Endothelial cell of umbilical vein (primary cell): ENCODE data around the gene DMPK. TPM values are rescaled to one million over a fixed set of nuclear protein-coding genes. Genes with fewer than 3 reads are reported as not detected.

ENCODE experiments used
- BruUV-seq: library from RNA; stranded (reverse); fragments of 400-500 nt; replicated peaks from 2 replicates; lab custom pipeline; 2021; lab: Mats Ljungman, UMichigan
- CTCF ChIA-PET: fragments of 300-600, 350-600 bp; sonication (Branson Sonifier 250); formaldehyde crosslinking; loops from one replicate; lab custom pipeline; 2021; ENCODE audit warnings: antibody characterized with exemption, inconsistent platforms; lab: Charles Lee
- POLR2A ChIA-PET: fragments of 300-600, 350-600 bp; sonication (Branson Sonifier 250); formaldehyde crosslinking; loops from one replicate; lab custom pipeline; 2021; ENCODE audit warnings: antibody characterized with exemption, inconsistent platforms; lab: Charles Lee
- DNase-seq: peaks from one replicate; pipeline ENCODE4 v3.0.0-alpha.2; 2011; ENCODE audit warnings: low read depth, low spot score
- FAIRE-seq: peaks from 2 replicates; lab custom pipeline; 2011; peaks lifted over from hg19 to GRCh38; lab: Jason Lieb, UNC
- H2AFZ ChIP-seq: 2 replicates; pipeline ENCODE4 v1.6.0; 2012; ENCODE audit warnings: low read depth, low read length, control low read depth, inconsistent platforms
- H3K27ac ChIP-seq: 2 replicates; pipeline ENCODE4 v1.5.1; 2011; ENCODE audit warnings: low read depth, mild to moderate bottlenecking, control low read depth, low read length, moderate library complexity; ENCODE audit not compliant: insufficient read depth
- H3K27me3 ChIP-seq, 2 experiments: 2 replicates each; pipeline versions ENCODE4 v1.6.0 to v1.6.1; 2011; ENCODE audit warnings: low read length in 2 of 2, mixed read lengths in 1 of 2; ENCODE audit not compliant: control insufficient read depth in 2 of 2, insufficient read depth in 2 of 2
- H3K36me3 ChIP-seq, 2 experiments: 2 replicates in 1 of 2; 3 replicates in 1 of 2; pipeline ENCODE4 v1.5.1; 2011; ENCODE audit warnings: low read length in 2 of 2, mild to moderate bottlenecking in 1 of 2, moderate library complexity in 1 of 2; ENCODE audit not compliant: control insufficient read depth in 2 of 2, insufficient read depth in 2 of 2; ENCODE audit errors: extremely low read depth in 1 of 2
- H3K4me1 ChIP-seq: 3 replicates; pipeline ENCODE4 v1.5.1; 2011; ENCODE audit warnings: mild to moderate bottlenecking, low read length; ENCODE audit not compliant: control insufficient read depth, insufficient read depth; ENCODE audit errors: extremely low read depth
- H3K4me2 ChIP-seq: 2 replicates; pipeline ENCODE4 v1.6.1; 2011; ENCODE audit warnings: low read length, control low read depth, mixed read lengths; ENCODE audit not compliant: insufficient read depth
- H3K4me3 ChIP-seq, 3 experiments: fragments of 200-600 bp in 1 of 3; sonication (generic), shearing (Covaris generic) in 1 of 3; replicated peaks in 1 of 3; 2 replicates each; pipeline ENCODE4 v1.5.1; 2011 to 2016; ENCODE audit warnings: control low read depth in 3 of 3, low read length in 3 of 3, mild to moderate bottlenecking in 2 of 3, inconsistent platforms in 1 of 3, low read depth in 1 of 3, moderate library complexity in 1 of 3; ENCODE audit not compliant: insufficient read depth in 1 of 3
- H3K79me2 ChIP-seq: 2 replicates; pipeline ENCODE4 v1.6.0; 2012; ENCODE audit warnings: low read length, inconsistent platforms; ENCODE audit not compliant: control insufficient read depth, insufficient read depth
- H3K9ac ChIP-seq: replicated peaks from 2 replicates; pipeline ENCODE3; 2011; ENCODE audit warnings: low read length, control low read depth; ENCODE audit not compliant: insufficient read depth; ENCODE audit errors: extremely low read depth
- H3K9me1 ChIP-seq: replicated peaks from 3 replicates; pipeline ENCODE4 v1.6.0; 2011; ENCODE audit warnings: mild to moderate bottlenecking, low read length; ENCODE audit not compliant: control insufficient read depth, insufficient read depth; ENCODE audit errors: extremely low read depth
- H3K9me3 ChIP-seq: replicated peaks from 2 replicates; pipeline ENCODE4 v1.5.1; 2012; ENCODE audit warnings: low read length, inconsistent platforms; ENCODE audit not compliant: control insufficient read depth, insufficient read depth
- H4K20me1 ChIP-seq: replicated peaks from 2 replicates; pipeline ENCODE3; 2011; ENCODE audit warnings: mild to moderate bottlenecking, low read length; ENCODE audit not compliant: control insufficient read depth, insufficient read depth; ENCODE audit errors: extremely low read depth
- CTCF ChIP-seq, 2 donors: IDR thresholded peaks; 1 replicate in 1 of 2; 2 replicates in 1 of 2; pipeline ENCODE4 v1.5.1; 2011; ENCODE audit warnings: low read length in 2 of 2, mild to moderate bottlenecking in 2 of 2, moderate library complexity in 2 of 2, control low read depth in 1 of 2, inconsistent platforms in 1 of 2, low read depth in 1 of 2; ENCODE audit not compliant: insufficient read depth in 1 of 2; ENCODE audit errors: extremely low read depth in 1 of 2
- EZH2 ChIP-seq: IDR thresholded peaks from 2 replicates; pipeline ENCODE4 v1.6.1; 2012; ENCODE audit warnings: borderline replicate concordance, low read depth, mild to moderate bottlenecking, moderate library complexity, low read length, inconsistent platforms; ENCODE audit not compliant: severe bottlenecking
- GATA2 ChIP-seq: IDR thresholded peaks from 2 replicates; pipeline ENCODE4 v1.7.0; 2011; ENCODE audit warnings: low read depth, mild to moderate bottlenecking, moderate library complexity, mixed read lengths, low read length; ENCODE audit not compliant: insufficient read length, insufficient read depth
- JUN ChIP-seq: IDR thresholded peaks from 2 replicates; pipeline ENCODE4 v1.6.1; 2011; ENCODE audit warnings: borderline replicate concordance, low read depth; ENCODE audit not compliant: insufficient read length, insufficient read depth
- MAX ChIP-seq: IDR thresholded peaks from 2 replicates; pipeline ENCODE4 v1.6.1; 2011; ENCODE audit not compliant: insufficient read depth, insufficient read length
- MYC ChIP-seq: IDR thresholded peaks from one replicate; pipeline ENCODE4 v1.6.1; 2011; ENCODE audit warnings: mild to moderate bottlenecking, low read depth, low read length
- POLR2A ChIP-seq: IDR thresholded peaks from 2 replicates; pipeline ENCODE4 v1.6.1; 2012; ENCODE audit warnings: low read depth, mild to moderate bottlenecking, control low read depth, low read length
- POLR2AphosphoS5 ChIP-seq: IDR thresholded peaks from 2 replicates; pipeline ENCODE4 v1.6.1; 2012; ENCODE audit warnings: low read depth, mild to moderate bottlenecking, control low read depth, low read length, moderate library complexity; ENCODE audit not compliant: insufficient read depth
- dilution Hi-C: fragments of 300-500 bp; cut with MboI; formaldehyde crosslinking; loops from one replicate; pipeline ENCODE4 v1.15.0; 2019; ENCODE audit warnings: low sequenced_read_pairs; ENCODE audit not compliant: extremely low pct_ligation_motif_present
- intact Hi-C: fragments of 100-400 bp; cut with micrococcal nuclease; formaldehyde crosslinking; loops from one replicate; pipeline ENCODE4 v1.10.0; 2022
- polyA plus RNA-seq, 4 experiments: library from polyadenylated mRNA; depleted of rRNA in 3 of 4; stranded (reverse) in 3 of 4; unstranded in 1 of 4; fragments of >200 nt; gene quantifications; 2 replicates each; pipeline versions ENCODE4 v1.2.1 to v1.2.3, GENCODE V29; 2011 to 2012; ENCODE audit warnings: missing spikeins in 1 of 4
- total RNA-seq: library from RNA; stranded (reverse); gene quantifications from 2 replicates; pipeline ENCODE4 v1.2.3, GENCODE V29; 2021

Gene DMPK
- total and polyA plus RNA-seq, 2 donors (not counting 3 experiments of a cell fraction or from before 2014, with no cell fraction given): 36.6 to 73.3 TPM

- ChIA-PET CTCF (interaction anchor here (0.6 to 6.7 kb wide), 24 partner anchors 9 to 300 kb away, joined by 3 to 125 read pairs (median 6); partner anchors contain the start of genes DMPK, DMWD, FBXO46 and QPCTL), POLR2A (interaction anchor here (0.5 to 2.4 kb wide), 11 partner anchors 10 to 651 kb away, joined by 3 to 24 read pairs (median 6); partner anchors contain the start of genes DMWD, FBXO46, QPCTL and SYMPK)
- H3K9ac ChIP-seq: peak within 1 kb of the TSS; percentile 77
- no TSS peak for BruUV-seq
- H3K4me2 ChIP-seq: peak within 1 kb of the TSS; percentile 90
- H2AFZ ChIP-seq: peak within 1 kb of the TSS; percentile 66
- FAIRE-seq (no peak), DNase-seq (peak; percentile 100)
- H3K9me1 ChIP-seq: no peaks in the 10 kb centered on the region
- no peaks in the 10 kb centered on the region for H3K27me3 ChIP-seq
- intact Hi-C loops (loop anchor here (1.0 kb wide), 3 partner anchors 38 to 52 kb away; no protein-coding TSS in a partner anchor), dilution Hi-C loops (no loop called here)
- peak within 1 kb of the TSS; percentile 71 for H3K27ac ChIP-seq
- no peak for TF ChIP-seq JUN
- TF ChIP-seq MAX: peak; percentile 15
- TF ChIP-seq MYC: no peak
- TF ChIP-seq POLR2AphosphoS5: peak; percentile 82
- TF ChIP-seq CTCF (IDR thresholded peaks at IDR 0.05; ENCODE audit: extremely low read depth in 1 of 2, insufficient read depth in 1 of 2, low read depth in 1 of 2, low read length in 2 of 2): no peak
- no peak for TF ChIP-seq GATA2
- TF ChIP-seq POLR2A: peak; percentile 77
- TF ChIP-seq EZH2: no peak
- H3K36me3 ChIP-seq: peaks cover 0 to 3% of the 10 kb centered on the region in 2 experiments
- H4K20me1 ChIP-seq: no peaks in the 10 kb centered on the region
- H3K4me3 ChIP-seq: peak within 1 kb of the TSS; percentile 81 to 92 (median 82)
- H3K79me2 ChIP-seq: peaks cover 2% of the 10 kb centered on the region
- peaks cover 14% of the 10 kb centered on the region for H3K4me1 ChIP-seq
- no peaks in the 10 kb centered on the region for H3K9me3 ChIP-seq
Measured at GRCh38 chr19:45768984-45769782, 13.1 kb downstream of the DMPK start, which contains the start of gene SIX5. SIX5 (minus strand) TSS chr19:45769252; CDS start chr19:45768844, 408 bp downstream.
